Skeletal muscle satellite cell (primary cell): Measurements from ENCODE around the gene ELMO1.

Experiments used
- H3K27me3 ChIP-seq: 2 replicates; pipeline ENCODE4 v1.7.0; 2013; ENCODE audit warnings: low read length; ENCODE audit not compliant: control insufficient read depth, insufficient read depth
- H3K36me3 ChIP-seq: 2 replicates; pipeline ENCODE4 v1.7.0; 2013; ENCODE audit warnings: mild to moderate bottlenecking, control low read depth, low read length; ENCODE audit not compliant: insufficient read depth
- H3K4me1 ChIP-seq: 2 replicates; pipeline ENCODE4 v1.7.0; 2013; ENCODE audit warnings: low read length; ENCODE audit not compliant: control insufficient read depth, insufficient read depth
- H3K4me2 ChIP-seq: 2 replicates; pipeline ENCODE4 v1.7.0; 2013; ENCODE audit warnings: mild to moderate bottlenecking, low read length
- H3K4me3 ChIP-seq: 2 replicates; pipeline ENCODE4 v1.7.0; 2013; ENCODE audit warnings: low read length
- H3K9ac ChIP-seq: 2 replicates; pipeline ENCODE4 v1.7.0; 2013; ENCODE audit warnings: mild to moderate bottlenecking, low read depth, low read length, moderate library complexity
- H3K9me3 ChIP-seq: replicated peaks from 2 replicates; pipeline ENCODE4 v1.7.0; 2013; ENCODE audit warnings: mild to moderate bottlenecking, control low read depth, low read length

ELMO1 gene

GRCh38 chr7:36854652-36855051 lies 594.0 kb downstream of the ELMO1 start:
- Histone ChIP-seq H3K9me3 (no peaks in the 10 kb centered on the region), H3K4me3 (no peak overlapping the region), H3K27me3 (no peaks in the 10 kb centered on the region), H3K9ac (no peak overlapping the region), H3K4me1 (no peaks in the 10 kb centered on the region), H3K4me2 (no peak overlapping the region), H3K36me3 (no peaks in the 10 kb centered on the region)

- Histone ChIP-seq H3K9ac (no peak overlapping the region), H3K27me3 (no peaks in the 10 kb centered on the region), H3K4me2 (no peak overlapping the region), H3K4me1 (no peaks in the 10 kb centered on the region), H3K9me3 (no peaks in the 10 kb centered on the region), H3K36me3 (no peaks in the 10 kb centered on the region), H3K4me3 (no peak overlapping the region)
Measured at GRCh38 chr7:36852931-36853330, 595.7 kb downstream of the ELMO1 start.

- no peak overlapping the region for H3K9ac ChIP-seq
- no peaks in the 10 kb centered on the region for H3K4me1 ChIP-seq
- H3K4me3 ChIP-seq: no peak overlapping the region
- H3K9me3 ChIP-seq: no peaks in the 10 kb centered on the region
- H3K27me3 ChIP-seq: no peaks in the 10 kb centered on the region
- no peaks in the 10 kb centered on the region for H3K36me3 ChIP-seq
- H3K4me2 ChIP-seq: no peak overlapping the region
Measured at GRCh38 chr7:36852017-36852416, 596.6 kb downstream of the ELMO1 start.

- H3K36me3 ChIP-seq: no peaks in the 10 kb centered on the region
- no peak overlapping the region for H3K9ac ChIP-seq
- no peak overlapping the region for H3K4me2 ChIP-seq
- no peaks in the 10 kb centered on the region for H3K27me3 ChIP-seq
- H3K9me3 ChIP-seq: no peaks in the 10 kb centered on the region
- no peaks in the 10 kb centered on the region for H3K4me1 ChIP-seq
- H3K4me3 ChIP-seq: no peak overlapping the region
Measured at GRCh38 chr7:36851382-36851781, 597.3 kb downstream of the ELMO1 start.

- Histone ChIP-seq H3K4me3 (no peak overlapping the region), H3K4me1 (no peaks in the 10 kb centered on the region), H3K4me2 (no peak overlapping the region), H3K9ac (no peak overlapping the region), H3K27me3 (no peaks in the 10 kb centered on the region), H3K36me3 (no peaks in the 10 kb centered on the region), H3K9me3 (no peaks in the 10 kb centered on the region)
Measured at GRCh38 chr7:36847946-36848345, 600.7 kb downstream of the ELMO1 start.

- Histone ChIP-seq H3K36me3 (no peaks in the 10 kb centered on the region), H3K4me3 (no peak overlapping the region), H3K4me1 (no peaks in the 10 kb centered on the region), H3K27me3 (no peaks in the 10 kb centered on the region), H3K9ac (no peak overlapping the region), H3K9me3 (no peaks in the 10 kb centered on the region), H3K4me2 (no peak overlapping the region)
Measured at GRCh38 chr7:36844374-36844773, 604.3 kb downstream of the ELMO1 start.

- Histone ChIP-seq H3K27me3 (no peaks in the 10 kb centered on the region), H3K9me3 (no peaks in the 10 kb centered on the region), H3K4me1 (no peaks in the 10 kb centered on the region), H3K4me2 (no peak overlapping the region), H3K9ac (no peak overlapping the region), H3K4me3 (no peak overlapping the region), H3K36me3 (no peaks in the 10 kb centered on the region)
Measured at GRCh38 chr7:36840904-36841303, 607.8 kb downstream of the ELMO1 start.

- no peak overlapping the region for H3K9ac ChIP-seq
- H3K4me2 ChIP-seq: no peak overlapping the region
- H3K36me3 ChIP-seq: no peaks in the 10 kb centered on the region
- no peaks in the 10 kb centered on the region for H3K9me3 ChIP-seq
- no peaks in the 10 kb centered on the region for H3K4me1 ChIP-seq
- no peaks in the 10 kb centered on the region for H3K27me3 ChIP-seq
- H3K4me3 ChIP-seq: no peak overlapping the region
Measured at GRCh38 chr7:36838616-36839225, 609.9 kb downstream of the ELMO1 start.

- H3K4me2 ChIP-seq: no peak overlapping the region
- no peak overlapping the region for H3K9ac ChIP-seq
- no peaks in the 10 kb centered on the region for H3K9me3 ChIP-seq
- no peaks in the 10 kb centered on the region for H3K27me3 ChIP-seq
- no peak overlapping the region for H3K4me3 ChIP-seq
- no peaks in the 10 kb centered on the region for H3K36me3 ChIP-seq
- H3K4me1 ChIP-seq: no peaks in the 10 kb centered on the region
Measured at GRCh38 chr7:36831049-36831448, 617.6 kb downstream of the ELMO1 start.

GRCh38 chr7:36827726-36828703 lies 620.6 kb downstream of the ELMO1 start:
- Histone ChIP-seq H3K4me2 (no peak overlapping the region), H3K9ac (no peak overlapping the region), H3K27me3 (no peaks in the 10 kb centered on the region), H3K9me3 (no peaks in the 10 kb centered on the region), H3K36me3 (no peaks in the 10 kb centered on the region), H3K4me3 (no peak overlapping the region), H3K4me1 (no peaks in the 10 kb centered on the region)

GRCh38 chr7:36825501-36825900 lies 623.2 kb downstream of the ELMO1 start:
- Histone ChIP-seq H3K9ac (no peak overlapping the region), H3K36me3 (no peaks in the 10 kb centered on the region), H3K9me3 (no peaks in the 10 kb centered on the region), H3K4me3 (no peak overlapping the region), H3K4me2 (no peak overlapping the region), H3K4me1 (no peaks in the 10 kb centered on the region), H3K27me3 (no peaks in the 10 kb centered on the region)

- Histone ChIP-seq H3K9ac (no peak overlapping the region), H3K36me3 (no peaks in the 10 kb centered on the region), H3K27me3 (no peaks in the 10 kb centered on the region), H3K4me2 (no peak overlapping the region), H3K4me1 (no peaks in the 10 kb centered on the region), H3K4me3 (no peak overlapping the region), H3K9me3 (no peaks in the 10 kb centered on the region)
Measured at GRCh38 chr7:36823353-36823752, 625.3 kb downstream of the ELMO1 start.
